Stimulated activated CD8-positive, alpha-beta memory T cell treated with anti-CD3 and anti-CD28 coated beads, Interleukin-2, amount 100 ng/mL, for 1 hour (primary cell): Measurements from ENCODE around the gene MEIG1.
"Not testable (repeated sequence)": the region's sequence is repeated elsewhere in the genome, so short reads cannot be mapped to it uniquely, and the experiment has no call there.

ENCODE experiments used
- DNase-seq, 2 donors: peaks; one replicate each; pipeline ENCODE4 v3.0.0-alpha.2; 2020; ENCODE audit warnings: low read depth in 2 of 2

Gene MEIG1

GRCh38 chr10:14959221-14960057 lies at the start of gene MEIG1:
Gene MEIG1 (plus strand): TSS chr10:14959388. CDS start chr10:14966469, 7,081 bp downstream.
- DNase-seq, result peak; percentile 90 to 92

GRCh38 chr10:14910953-14911352 lies 48.2 kb upstream of the MEIG1 start:
- no peak for DNase-seq

GRCh38 chr10:14911801-14912200 lies 47.4 kb upstream of the MEIG1 start:
- no peak for DNase-seq

- DNase-seq, result no peak
Measured at GRCh38 chr10:14916600-14916999, 42.6 kb upstream of the MEIG1 start.

- DNase-seq, result no peak
Measured at GRCh38 chr10:14917827-14918226, 41.4 kb upstream of the MEIG1 start.

GRCh38 chr10:14918964-14919363 lies 40.2 kb upstream of the MEIG1 start:
- DNase-seq, result no peak

- no peak for DNase-seq
Measured at GRCh38 chr10:14924013-14924412, 35.2 kb upstream of the MEIG1 start.

GRCh38 chr10:14925268-14925667 lies 33.9 kb upstream of the MEIG1 start:
- DNase-seq, result no peak

- DNase-seq, result no peak
Measured at GRCh38 chr10:14926061-14926470, 33.1 kb upstream of the MEIG1 start.

GRCh38 chr10:14926722-14927416 lies 32.3 kb upstream of the MEIG1 start:
- DNase-seq, result no peak

GRCh38 chr10:14930610-14931009 lies 28.6 kb upstream of the MEIG1 start:
- no peak for DNase-seq

- no peak for DNase-seq
Measured at GRCh38 chr10:14936584-14936983, 22.6 kb upstream of the MEIG1 start.

- DNase-seq, result not testable (repeated sequence)
Measured at GRCh38 chr10:14938971-14939370, 20.2 kb upstream of the MEIG1 start.

GRCh38 chr10:14942147-14942949 lies 16.8 kb upstream of the MEIG1 start:
- DNase-seq, result not testable (repeated sequence)

- DNase-seq, result not testable (repeated sequence)
Measured at GRCh38 chr10:14942950-14943338, 16.2 kb upstream of the MEIG1 start.

- DNase-seq, result no peak
Measured at GRCh38 chr10:14945108-14945507, 14.1 kb upstream of the MEIG1 start.

- DNase-seq, result no peak
Measured at GRCh38 chr10:14947268-14947667, 11.9 kb upstream of the MEIG1 start.

GRCh38 chr10:14949291-14949690 lies 9.9 kb upstream of the MEIG1 start:
- no peak for DNase-seq

- DNase-seq, result no peak
Measured at GRCh38 chr10:14952851-14953423, 6.3 kb upstream of the MEIG1 start.

GRCh38 chr10:14953424-14954000 lies 5.7 kb upstream of the MEIG1 start:
- DNase-seq, result no peak

GRCh38 chr10:14954001-14954770 lies 5.0 kb upstream of the MEIG1 start, which contains the start of gene DCLRE1C:
Gene DCLRE1C (minus strand): TSS chr10:14954096. CDS start chr10:14954010, 86 bp downstream.
- DNase-seq, result peak; percentile 71 to 77
